ENCODE measurements around the gene SLC25A45.
A peak's percentile ranks its signal among the peaks of the same experiment; 100 is the strongest.

Gene SLC25A45

GRCh38 chr11:65330544-65330943 is 51.9 kb downstream of the SLC25A45 start:
- intact Hi-C loops (cut with DNase I; ENCODE audit: low total_unique reads): no loop called here
- H3K4me1 ChIP-seq: peaks cover 0 to 17% (median 9%) of the 10 kb centered on the region in 4 donors
- no peak overlapping the region for H3K27ac ChIP-seq
- no peaks in the 10 kb centered on the region for H3K27me3 ChIP-seq
- no peaks in the 10 kb centered on the region for H3K36me3 ChIP-seq
- TF ChIP-seq, protein P1, sequence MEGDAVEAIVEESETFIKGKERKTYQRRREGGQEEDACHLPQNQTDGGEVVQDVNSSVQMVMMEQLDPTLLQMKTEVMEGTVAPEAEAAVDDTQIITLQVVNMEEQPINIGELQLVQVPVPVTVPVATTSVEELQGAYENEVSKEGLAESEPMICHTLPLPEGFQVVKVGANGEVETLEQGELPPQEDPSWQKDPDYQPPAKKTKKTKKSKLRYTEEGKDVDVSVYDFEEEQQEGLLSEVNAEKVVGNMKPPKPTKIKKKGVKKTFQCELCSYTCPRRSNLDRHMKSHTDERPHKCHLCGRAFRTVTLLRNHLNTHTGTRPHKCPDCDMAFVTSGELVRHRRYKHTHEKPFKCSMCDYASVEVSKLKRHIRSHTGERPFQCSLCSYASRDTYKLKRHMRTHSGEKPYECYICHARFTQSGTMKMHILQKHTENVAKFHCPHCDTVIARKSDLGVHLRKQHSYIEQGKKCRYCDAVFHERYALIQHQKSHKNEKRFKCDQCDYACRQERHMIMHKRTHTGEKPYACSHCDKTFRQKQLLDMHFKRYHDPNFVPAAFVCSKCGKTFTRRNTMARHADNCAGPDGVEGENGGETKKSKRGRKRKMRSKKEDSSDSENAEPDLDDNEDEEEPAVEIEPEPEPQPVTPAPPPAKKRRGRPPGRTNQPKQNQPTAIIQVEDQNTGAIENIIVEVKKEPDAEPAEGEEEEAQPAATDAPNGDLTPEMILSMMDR (IDR thresholded peaks at IDR 0.05): no peak
- no peaks in the 10 kb centered on the region for H3K9me3 ChIP-seq
- DNase-seq: no peak
- H3K4me3 ChIP-seq: no peak overlapping the region

- TF ChIP-seq, protein P1 (IDR thresholded peaks at IDR 0.05): peak; percentile 72 to 79
- H3K27me3 ChIP-seq: no peaks in the 10 kb centered on the region
- no peaks in the 10 kb centered on the region for H3K36me3 ChIP-seq
- H3K9me3 ChIP-seq: no peaks in the 10 kb centered on the region
- peak; percentile 87 to 91 for DNase-seq
- H3K27ac ChIP-seq: no peak overlapping the region
- intact Hi-C loops (cut with DNase I; ENCODE audit: low total_unique reads): no loop called here
- no peak overlapping the region for H3K4me3 ChIP-seq
- peaks cover 0 to 11% (median 3%) of the 10 kb centered on the region in 4 donors for H3K4me1 ChIP-seq
Observed at GRCh38 chr11:65329944-65330403, 52.5 kb downstream of the SLC25A45 start.

DNA sequence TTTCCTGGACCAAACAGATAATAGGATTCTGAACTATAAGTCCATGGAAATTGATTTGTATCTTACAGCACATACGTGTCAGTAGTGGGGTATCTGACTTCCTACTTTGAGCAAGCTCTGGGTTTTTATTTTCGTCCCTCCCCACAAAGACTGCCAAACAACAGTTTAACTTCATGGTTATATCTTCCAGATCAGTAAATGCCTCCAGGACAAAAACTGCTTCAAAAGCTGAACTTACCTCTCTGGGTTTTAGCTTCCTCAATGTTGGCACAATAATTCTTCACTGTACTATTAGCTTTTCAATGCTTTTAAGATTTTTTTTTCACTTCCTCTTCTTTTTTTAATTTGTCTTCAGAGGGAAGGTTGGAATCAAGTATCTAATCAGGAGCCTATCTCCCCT is 53.0 kb downstream of the SLC25A45 start:
- Histone ChIP-seq H3K9me3 (no peaks in the 10 kb centered on the region), H3K27ac (no peak overlapping the region), H3K36me3 (no peaks in the 10 kb centered on the region), H3K4me3 (no peak overlapping the region), H3K27me3 (no peaks in the 10 kb centered on the region), H3K4me1 (peaks cover 0 to 6% (median 1%) of the 10 kb centered on the region in 4 donors)
- intact Hi-C loops (cut with DNase I; ENCODE audit: low total_unique reads): no loop called here
- no peak for DNase-seq
- TF ChIP-seq, protein P1 (IDR thresholded peaks at IDR 0.05): no peak

GRCh38 chr11:65327021-65327420 is 55.4 kb downstream of the SLC25A45 start:
- H3K27ac ChIP-seq: no peak overlapping the region
- H3K36me3 ChIP-seq: peaks cover 0 to 4% (median 0%) of the 10 kb centered on the region in 3 donors
- no peak overlapping the region for H3K4me3 ChIP-seq
- TF ChIP-seq, protein P1 (IDR thresholded peaks at IDR 0.05): no peak
- DNase-seq: no peak
- intact Hi-C loops (cut with DNase I; ENCODE audit: low total_unique reads): no loop called here
- no peaks in the 10 kb centered on the region for H3K9me3 ChIP-seq
- H3K27me3 ChIP-seq: no peaks in the 10 kb centered on the region
- H3K4me1 ChIP-seq: no peaks in the 10 kb centered on the region

DNA sequence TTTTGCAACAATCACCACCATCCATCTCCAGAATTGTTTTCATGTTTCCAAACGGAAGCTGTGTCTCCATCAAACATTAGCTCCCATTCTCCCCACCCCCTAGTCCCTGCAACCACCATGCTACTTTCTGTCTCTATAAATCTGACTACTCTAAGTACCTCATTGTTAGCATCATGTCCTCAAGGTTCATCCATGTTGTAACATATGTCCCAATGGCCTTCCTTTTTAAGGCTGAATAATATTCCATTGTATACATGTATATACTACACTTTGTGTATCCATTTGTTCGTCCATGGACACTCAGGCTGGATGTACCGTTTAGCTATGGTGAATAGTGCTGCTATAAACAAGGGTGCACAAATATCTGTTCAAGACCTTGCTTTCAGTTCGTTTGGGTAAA is 57.0 kb downstream of the SLC25A45 start:
- H3K36me3 ChIP-seq: peaks cover 0 to 20% (median 16%) of the 10 kb centered on the region in 3 donors
- H3K4me1 ChIP-seq: no peaks in the 10 kb centered on the region
- H3K9me3 ChIP-seq: no peaks in the 10 kb centered on the region
- no peak overlapping the region for H3K27ac ChIP-seq
- H3K27me3 ChIP-seq: no peaks in the 10 kb centered on the region
- no peak for DNase-seq
- no peak overlapping the region for H3K4me3 ChIP-seq
- intact Hi-C loops (cut with DNase I; ENCODE audit: low total_unique reads): no loop called here
- TF ChIP-seq, protein P1 (IDR thresholded peaks at IDR 0.05): no peak
